PC-3 (cell line): ENCODE results near the gene APH1B.

ENCODE experiments used
- CTCF ChIP-seq: fragments of 300-600 bp; sonication (generic); conservative IDR thresholded peaks from 2 replicates; pipeline ENCODE4 v1.5.1; 2017; ENCODE audit warnings: antibody characterized with exemption, low read depth, mild to moderate bottlenecking, low read length
- EZH2 ChIP-seq: fragments of 300-600 bp; sonication (generic); IDR thresholded peaks from one replicate; pipeline ENCODE4 v1.6.1; 2017; ENCODE audit warnings: antibody characterized with exemption, mild to moderate bottlenecking, low read length; ENCODE audit not compliant: unreplicated experiment
- EZH2phosphoT487 ChIP-seq: fragments of 300-600 bp; sonication (generic); IDR thresholded peaks from 2 replicates; pipeline ENCODE4 v1.6.1; 2018; ENCODE audit warnings: mild to moderate bottlenecking, antibody characterized with exemption, low read length, borderline replicate concordance

GRCh38 chr15:63349621-63350020 lies 72.2 kb downstream of the APH1B start:
- no peak for TF ChIP-seq EZH2
- no peak for TF ChIP-seq CTCF
- TF ChIP-seq EZH2phosphoT487: no peak
